ENCODE data around the gene MAB21L4.

The MAB21L4 gene

DNA sequence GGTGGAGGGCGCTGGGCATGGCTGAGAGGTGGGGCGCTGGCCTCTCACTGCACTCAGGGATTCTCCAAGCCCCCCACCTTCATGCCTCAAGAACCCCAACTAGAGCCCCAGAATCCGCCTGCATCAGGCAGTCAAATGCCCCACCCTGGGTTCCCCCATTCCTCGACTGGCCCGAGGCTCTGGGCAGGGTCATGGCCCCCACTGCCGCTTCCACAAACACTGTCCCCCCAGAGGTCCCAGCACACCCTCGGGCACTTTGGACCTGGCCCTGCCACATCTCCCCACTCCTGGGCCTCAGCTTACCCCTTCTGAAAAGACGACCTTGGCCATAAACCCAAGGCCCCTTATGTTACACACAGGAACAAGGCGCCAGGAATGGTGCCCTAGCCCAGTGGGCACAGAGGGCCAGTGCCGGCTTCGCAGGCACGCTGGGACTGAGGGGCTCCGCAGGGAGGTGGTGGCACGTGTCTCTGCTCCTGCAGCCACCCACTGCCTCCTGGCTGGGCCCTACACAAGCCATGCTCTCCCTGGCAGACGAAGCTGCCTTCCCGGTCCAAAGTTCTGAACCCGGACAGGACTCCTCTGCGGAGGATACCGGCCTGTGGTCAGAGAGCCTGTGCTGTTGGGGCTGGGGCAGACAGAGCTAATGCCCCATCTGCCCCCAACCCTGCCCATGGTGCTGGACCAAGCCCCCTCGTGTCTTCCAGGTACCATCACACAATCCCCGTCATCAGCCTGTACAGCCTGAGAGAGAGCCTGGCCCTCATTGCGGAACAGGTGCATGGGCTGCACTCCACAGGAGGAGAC lies 20.5 kb downstream of the MAB21L4 start:
- no peak for DNase-seq

- no peak for DNase-seq
Observed at GRCh38 chr2:240874715-240875227, 21.2 kb downstream of the MAB21L4 start.

DNA sequence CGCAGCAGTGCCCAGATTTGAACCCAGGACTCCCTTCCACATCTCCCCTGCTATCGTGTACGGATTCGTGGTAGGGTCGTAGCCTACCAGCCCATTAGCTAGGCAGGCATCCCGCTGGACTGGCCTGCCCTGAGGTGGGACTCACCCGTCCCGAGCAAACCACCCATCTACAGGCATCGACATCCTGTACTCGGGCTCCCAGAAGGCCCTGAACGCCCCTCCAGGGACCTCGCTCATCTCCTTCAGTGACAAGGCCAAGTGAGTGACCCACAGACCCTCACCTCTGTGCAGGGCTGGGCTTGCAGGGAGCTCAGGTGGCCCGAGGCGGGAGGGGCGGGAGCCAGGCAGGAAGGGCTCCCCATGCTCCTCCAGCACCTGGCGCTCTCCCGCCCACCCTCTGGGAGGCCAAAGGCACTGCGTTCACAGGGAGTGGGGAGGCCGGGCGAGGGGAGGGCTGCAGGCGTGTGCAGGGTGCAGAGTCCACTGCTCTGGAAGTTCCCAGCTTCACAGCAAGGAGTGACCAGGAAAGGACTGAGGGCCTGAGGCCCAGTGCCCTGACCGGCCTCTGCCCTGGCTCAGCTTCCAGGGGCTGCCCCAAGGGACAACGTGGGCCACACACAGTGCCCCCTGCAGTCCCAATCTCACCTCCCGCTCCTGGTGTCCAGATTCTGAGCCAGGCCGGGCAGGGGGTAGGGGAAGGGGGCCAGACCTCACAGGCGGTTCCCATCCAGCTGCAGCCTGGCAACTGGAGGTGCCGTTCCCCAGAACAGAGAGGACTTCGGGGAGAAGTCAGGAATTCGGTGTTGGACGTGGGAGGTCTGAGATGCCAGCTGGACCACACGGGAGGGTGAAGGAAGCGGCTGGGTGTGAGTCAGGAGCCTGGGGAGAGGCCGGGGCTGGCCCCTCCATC lies 21.9 kb downstream of the MAB21L4 start:
- no peak for DNase-seq

DNA sequence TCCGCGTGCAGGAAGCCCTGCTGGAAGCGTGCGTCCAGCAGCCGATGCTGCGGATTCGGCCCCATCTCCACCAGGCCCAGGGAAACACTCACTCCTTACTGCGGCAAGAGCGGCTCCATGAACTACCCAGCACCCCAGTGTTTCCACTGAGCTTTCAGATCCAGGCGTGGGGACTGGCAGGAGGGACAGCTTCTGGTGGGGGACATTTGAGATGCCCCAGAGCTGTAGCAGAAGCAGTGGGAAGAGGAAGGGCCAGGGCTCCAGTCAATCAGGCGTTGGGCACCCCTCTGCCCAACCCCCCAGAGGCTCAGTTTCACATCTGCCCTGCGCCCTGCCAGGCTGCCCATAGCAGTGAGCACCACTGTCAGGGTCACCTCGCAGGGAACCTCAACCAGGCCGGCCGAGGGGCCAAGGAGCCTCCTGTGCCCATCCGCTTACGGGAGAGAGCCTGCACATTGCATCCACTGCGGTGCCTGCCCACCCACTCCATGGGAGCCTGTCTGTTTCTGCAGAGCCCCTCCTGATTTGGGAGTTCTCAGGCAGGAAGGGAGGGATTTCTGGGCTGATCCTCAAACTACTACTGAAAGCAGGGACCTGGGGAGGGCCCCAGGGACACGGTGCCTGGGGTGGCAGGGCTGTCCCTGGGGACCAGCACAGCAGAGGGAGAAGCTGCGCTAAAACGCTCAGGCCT lies 22.7 kb downstream of the MAB21L4 start:
- DNase-seq = no peak

DNA sequence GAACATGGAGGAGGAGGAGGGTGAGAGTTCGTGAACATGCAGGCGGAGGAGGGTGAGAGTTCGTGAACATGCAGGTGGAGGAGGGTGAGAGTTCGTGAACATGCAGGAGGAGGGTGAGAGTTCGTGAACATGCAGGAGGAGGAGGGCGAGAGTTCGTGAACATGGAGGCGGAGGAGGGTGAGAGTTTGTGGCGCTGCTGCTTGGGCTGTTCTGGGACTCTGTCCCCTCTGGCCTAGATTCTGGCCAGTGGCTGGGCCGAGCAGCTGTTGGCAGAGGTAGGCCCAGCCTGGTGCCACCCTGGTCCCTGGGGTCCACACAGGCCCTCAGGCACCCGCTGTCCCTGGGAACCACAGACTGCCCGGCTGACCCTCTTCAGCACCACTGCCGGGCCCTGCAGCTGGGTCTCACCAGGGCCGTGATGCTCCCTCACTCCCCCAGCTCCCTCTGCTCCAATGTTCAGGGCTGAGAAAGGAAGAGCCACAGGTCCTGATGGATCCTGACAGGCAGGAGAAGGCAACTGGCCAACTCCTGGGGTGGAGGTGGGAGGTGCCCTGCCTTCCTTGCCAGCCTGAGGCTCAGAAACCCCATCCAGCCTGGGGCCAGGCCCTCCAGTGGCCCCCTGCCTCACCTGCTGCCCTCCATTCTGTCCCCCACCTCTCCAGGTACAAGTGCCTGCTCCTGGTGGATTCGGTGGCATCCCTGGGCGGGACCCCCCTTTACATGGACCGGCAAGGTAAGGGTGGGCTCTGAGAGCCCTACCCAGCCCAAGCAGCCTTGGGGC lies 23.4 kb downstream of the MAB21L4 start:
- no peak for DNase-seq

DNA sequence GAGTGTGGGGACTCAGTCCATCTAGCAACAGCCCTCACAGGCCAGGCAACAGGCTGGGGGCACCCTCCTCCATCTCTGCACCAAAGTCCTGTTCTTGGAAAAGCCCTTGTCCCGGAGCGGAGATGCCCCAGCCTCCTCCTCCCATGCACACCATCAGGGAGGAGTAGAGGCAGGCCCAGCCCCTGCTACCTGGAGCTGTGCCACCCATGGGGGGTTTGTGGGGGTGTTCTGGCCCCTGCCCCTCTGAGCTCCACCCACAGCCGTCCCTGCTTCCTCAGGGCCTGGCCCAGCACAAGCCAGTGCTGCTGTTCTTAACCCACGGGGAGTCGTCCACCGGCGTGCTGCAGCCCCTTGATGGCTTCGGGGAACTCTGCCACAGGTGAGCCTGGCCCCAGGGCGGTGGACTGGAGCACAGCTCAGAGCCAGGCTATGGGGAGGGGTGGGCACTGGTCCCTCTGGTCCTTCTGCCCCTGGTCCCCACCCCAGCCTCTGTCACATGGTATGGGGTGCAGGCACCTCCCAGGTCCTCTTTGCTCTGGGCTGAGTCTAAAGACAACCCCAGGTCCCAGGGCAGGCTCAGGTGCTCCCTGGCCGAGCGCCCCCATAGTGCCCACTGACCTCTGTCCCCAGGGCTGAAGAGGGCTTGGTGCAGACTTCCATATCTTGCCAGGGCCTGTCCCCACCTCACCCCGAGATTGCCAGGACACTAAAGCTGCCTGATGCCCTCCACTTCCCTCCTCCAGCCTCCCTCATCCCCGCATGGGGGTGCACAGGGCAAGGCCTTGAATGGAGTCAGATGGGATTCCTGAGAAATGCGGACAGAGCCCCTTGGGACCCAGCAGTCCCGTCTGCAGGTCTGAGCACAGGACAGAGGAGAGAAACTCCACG lies 24.6 kb downstream of the MAB21L4 start:
- DNase-seq = no peak

DNA sequence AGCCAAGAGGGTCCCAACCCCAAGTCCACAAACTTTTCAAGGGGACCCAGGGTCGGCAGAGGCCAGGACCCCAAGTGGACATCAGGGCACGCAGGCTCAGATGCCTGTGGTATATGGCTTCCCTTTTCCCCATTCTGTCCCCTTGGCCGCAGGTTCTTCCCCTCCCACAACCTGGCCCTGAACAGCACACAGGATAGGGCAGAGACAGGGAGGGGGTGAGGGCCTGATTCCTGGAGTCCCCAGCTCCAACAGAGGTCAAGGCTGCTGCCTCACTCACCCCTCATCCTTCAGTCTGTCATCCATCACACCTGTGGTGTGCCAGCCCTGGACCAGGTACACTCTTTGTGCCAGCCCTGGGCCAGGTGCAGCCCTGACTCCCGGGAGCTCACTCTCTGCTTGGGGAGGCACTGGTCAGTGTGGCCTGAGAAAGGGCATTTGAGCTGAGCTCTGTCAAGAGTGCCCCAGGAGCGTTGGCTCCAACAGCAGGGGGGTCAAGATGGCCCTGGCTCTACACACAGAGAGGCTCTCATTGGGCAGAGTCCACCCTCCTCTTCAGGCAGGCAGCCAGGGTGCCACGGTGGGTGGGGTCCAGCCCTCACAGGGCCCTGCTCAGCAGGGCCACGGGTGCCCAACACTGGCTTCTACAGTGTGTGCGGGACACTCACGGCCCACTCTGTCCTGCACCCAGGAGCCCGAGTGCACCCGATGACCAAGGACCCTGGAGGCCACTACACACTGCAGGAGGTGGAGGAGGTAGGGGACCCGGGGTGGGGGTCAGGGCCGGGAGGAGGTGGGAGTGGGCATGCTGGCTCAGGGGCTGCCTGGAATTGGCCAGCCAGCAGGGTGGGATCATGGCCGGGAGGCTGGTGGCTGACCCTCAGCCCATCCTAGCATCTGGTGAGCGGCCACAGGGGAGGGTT lies 25.7 kb downstream of the MAB21L4 start:
- DNase-seq = no peak

DNA sequence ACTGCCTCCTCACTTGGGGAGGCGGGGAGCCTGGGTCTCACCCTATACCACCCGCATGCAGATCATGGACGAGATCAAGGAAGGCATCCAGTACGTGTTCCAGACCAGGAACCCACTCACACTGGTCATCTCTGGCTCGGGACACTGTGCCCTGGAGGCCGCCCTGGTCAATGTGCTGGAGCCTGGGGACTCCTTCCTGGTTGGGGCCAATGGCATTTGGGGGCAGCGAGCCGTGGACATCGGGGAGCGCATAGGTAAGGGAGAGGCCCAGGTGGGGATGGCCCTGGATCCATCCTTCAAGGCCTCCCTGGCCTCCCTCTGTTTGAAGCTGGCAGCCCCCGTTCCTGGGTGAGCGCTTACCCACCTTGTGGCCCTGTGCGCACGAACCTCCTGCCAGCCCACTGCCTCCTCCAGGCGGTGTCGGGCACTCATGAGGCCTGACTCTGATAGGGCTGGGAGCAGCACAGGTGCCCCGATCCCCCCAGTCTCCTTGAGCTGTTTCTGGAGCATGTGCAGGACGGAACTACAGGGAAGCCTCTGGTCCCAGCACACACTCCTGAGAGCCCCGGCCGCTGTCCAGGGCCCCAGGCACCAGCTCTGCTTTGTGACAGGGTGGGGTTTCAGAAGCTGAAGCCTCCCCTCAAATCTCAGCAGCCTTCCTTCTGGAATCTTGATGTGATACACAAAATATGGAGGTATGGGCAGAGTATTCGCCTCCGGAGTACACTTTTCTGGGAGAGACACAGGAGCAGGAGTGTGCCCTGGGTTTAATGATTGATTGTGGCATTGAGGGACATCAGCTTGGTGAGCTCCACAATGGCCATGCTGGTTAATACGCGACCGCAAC lies 26.6 kb downstream of the MAB21L4 start:
- DNase-seq = no peak

GRCh38 chr2:240868286-240869108 lies 27.5 kb downstream of the MAB21L4 start, which contains the start of gene AGXT:
Gene AGXT (plus strand): TSS chr2:240868824. CDS start chr2:240868866, 42 bp downstream.
- DNase-seq = no peak

GRCh38 chr2:240865391-240865790 lies 30.6 kb downstream of the MAB21L4 start:
- no peak for DNase-seq

DNA sequence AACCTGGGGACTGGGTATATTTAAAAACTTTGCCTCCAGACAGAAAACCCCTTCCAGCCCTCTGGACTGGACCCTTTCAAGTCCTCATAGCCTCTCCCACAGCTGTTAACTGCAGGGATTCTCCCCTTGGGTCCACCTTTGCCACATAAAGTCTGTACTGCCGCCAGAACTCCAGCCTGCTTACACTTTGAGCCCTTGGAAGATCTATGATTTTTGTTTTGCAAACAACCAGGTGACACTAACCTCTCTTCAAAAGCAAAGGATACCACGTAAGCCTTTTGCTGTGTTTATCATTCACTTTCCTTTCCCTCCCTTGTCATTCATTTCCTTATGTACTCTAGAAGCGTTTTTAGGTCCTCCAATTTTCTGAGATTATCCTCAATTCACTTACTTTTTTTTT lies 31.5 kb downstream of the MAB21L4 start:
- DNase-seq = no peak

- DNase-seq = no peak
Observed at GRCh38 chr2:240861547-240861946, 34.4 kb downstream of the MAB21L4 start.

GRCh38 chr2:240858871-240859270 lies 37.1 kb downstream of the MAB21L4 start:
- DNase-seq = no peak

DNA sequence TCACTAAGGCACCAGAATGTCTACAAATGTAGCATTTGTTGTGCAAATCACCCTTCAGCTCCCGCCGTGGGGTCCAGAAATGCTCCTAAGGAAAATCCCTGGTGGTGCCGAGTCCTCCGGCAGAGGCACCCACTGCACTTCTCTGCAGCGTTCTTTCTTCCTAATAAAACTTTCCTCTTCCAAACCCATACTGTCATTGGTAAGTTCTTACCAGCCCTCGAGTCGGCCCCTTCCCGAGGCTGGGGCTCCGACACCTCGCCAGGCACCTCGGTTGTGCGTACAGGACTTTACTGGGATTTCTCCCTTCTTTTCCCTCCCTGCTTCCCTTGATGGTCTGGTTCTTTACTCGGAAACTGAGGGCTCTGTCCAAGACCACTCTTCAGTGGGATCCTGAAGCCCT lies 37.6 kb downstream of the MAB21L4 start:
- DNase-seq = no peak

DNA sequence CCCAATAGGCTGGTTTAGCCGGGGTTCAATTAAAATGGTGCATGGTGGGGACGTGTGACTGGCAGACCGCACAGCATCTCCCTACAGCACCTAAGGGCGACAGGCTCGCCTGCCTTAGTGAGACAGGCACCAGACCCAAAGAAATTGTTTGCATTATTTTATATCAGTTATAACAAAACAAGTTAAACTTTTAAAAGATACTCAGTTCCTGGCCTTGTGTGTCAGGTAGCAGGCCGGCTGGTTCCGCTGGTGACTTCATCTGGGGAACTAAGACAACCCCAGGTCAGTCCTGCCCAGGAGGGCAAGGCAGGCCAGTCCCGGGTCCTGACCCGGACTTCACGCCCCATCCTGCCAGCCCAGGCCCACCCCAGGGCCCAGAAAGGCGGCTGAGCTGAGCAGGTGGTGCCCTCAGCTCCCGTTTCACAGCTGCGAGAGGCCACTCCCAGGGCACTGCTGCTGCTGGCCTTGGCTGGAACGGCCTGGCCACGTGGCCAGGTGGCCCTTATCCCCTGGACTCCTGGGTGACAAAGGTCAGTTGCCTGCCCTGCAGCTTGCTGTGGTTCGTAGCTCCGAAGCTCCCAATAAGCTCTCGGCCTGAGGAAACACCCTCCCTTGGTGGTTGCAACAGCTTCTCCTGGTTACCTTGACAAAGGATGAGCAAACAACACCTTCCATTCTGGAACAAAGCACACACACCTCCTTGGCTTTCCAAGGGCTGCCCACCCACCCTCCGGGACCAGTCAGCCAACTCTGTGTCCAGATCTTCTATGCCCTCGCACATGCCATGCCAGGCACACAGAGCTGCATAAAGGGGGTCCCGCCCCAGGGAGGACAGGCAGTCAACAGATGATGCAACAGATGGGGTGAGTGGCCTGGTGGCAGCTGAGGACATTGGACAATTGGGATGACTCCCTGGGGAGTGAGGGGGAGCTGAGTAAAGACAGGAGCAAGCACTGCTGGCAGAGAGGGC lies 38.6 kb downstream of the MAB21L4 start:
- DNase-seq = no peak

- no peak for DNase-seq
Observed at GRCh38 chr2:240856151-240856980, 39.6 kb downstream of the MAB21L4 start.

All from NCI-H2029 treated with DMSO at 0.1 percent for 48 hours (cell line).